Endothelial cell of coronary artery (primary cell): Measurements from ENCODE around the gene SLC2A4RG. TPM values are rescaled to one million over a fixed set of nuclear protein-coding genes. Genes with fewer than 3 reads are reported as not detected.

Experiments
- total RNA-seq: library from RNA; depleted of rRNA; stranded (reverse); fragments of >200 nt; gene quantifications from 2 replicates; pipeline ENCODE4 v1.2.3, GENCODE V29; 2014

The SLC2A4RG gene
- total RNA-seq: 12.4 and 12.5 TPM in 2 replicates

DNA sequence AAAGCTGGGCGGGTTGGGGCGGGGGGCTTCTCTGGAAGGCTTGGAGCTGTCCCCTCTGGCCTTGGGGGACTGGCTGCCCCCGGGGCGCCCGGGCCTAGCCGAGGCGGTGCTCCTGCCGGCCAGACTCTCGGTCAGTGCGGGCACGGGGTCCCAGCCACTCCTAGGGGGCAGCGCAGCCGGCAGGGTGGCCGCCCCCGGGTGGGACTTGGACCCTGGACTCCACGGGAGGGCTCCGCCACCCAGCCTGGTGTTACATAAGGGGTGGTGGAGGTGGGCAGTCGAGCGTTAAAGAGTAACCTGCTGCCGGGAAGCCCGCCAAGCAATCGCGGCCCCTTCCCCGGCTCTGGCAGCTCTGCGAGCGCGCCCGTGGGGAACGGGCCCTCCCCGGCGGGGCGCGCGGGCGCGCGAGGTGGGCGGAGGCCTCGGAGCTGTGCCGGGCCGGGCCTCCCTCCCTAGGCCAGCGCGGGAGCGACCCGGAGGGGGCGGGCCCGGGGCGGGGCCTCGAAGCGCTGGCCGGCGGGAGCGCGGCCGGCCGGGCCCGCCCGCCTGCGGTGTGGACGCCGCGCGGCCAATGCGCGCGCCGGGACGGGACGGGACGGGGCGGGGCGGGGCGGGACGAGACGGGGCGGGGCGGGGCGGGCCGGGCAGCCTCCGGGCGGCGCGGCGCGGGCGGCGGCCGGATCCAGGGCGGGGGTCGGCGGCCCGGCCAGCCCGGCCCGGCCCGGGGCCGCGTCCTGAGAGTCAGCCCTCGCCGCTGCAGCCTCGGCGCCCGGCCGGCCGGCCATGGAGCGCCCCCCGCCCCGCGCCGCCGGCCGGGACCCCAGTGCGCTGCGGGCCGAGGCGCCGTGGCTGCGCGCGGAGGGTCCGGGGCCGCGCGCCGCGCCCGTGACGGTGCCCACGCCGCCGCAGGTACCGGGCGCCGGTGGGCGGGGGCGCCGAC, at the start of gene SLC2A4RG:
Gene SLC2A4RG, plus strand, starts transcription at position 647 of the 940 bp plus-strand sequence. Its CDS starts 137 bp downstream, at position 784.

DNA sequence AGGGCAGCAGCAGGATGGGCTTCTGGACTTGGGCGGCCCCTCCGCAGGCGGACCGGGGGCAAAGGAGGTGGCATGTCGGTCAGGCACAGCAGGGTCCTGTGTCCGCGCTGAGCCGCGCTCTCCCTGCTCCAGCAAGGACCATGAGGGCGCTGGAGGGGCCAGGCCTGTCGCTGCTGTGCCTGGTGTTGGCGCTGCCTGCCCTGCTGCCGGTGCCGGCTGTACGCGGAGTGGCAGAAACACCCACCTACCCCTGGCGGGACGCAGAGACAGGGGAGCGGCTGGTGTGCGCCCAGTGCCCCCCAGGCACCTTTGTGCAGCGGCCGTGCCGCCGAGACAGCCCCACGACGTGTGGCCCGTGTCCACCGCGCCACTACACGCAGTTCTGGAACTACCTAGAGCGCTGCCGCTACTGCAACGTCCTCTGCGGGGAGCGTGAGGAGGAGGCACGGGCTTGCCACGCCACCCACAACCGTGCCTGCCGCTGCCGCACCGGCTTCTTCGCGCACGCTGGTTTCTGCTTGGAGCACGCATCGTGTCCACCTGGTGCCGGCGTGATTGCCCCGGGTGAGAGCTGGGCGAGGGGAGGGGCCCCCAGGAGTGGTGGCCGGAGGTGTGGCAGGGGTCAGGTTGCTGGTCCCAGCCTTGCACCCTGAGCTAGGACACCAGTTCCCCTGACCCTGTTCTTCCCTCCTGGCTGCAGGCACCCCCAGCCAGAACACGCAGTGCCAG, 42.8 kb upstream of the SLC2A4RG start, which contains the start of gene TNFRSF6B:
Gene TNFRSF6B, plus strand, starts transcription at position 25 of the 729 bp plus-strand sequence. Its CDS starts 116 bp downstream, at position 141.

DNA sequence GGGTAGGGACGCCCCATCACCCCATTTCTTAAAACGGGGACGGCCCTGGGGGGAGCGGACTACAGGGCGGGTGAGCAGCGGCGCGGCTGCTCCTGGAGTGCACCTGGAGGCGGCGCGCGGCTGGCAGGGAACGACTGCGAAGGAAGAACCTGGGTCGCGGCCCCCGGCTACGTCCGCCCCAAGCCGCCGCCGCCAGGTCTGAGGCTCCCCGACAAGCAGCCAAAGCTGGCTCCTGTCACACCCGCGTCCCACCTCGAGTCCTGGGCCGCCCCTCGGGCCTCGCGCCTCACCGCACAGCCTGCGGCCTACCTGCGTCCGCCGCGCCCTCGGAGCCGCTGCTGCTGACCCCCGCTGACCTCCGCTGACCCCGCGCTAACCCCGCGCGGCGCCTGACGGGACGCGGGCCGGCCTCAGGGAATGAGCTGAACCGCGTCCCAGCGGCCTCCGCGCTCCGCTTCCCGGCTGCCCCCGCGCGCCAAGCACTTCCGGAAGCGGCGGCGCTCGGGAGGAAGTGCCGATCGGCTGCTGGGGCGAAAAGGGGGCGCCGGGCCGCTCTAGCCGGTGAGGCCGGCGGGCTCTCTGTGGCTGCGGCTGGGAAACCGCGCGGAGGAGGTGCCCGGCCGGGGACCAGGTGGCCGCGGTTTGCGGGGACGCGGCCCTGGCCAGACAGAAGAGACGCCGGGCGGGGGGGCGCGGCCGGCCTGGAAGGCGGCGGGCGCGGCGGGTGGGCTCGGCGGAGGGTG, 31.8 kb upstream of the SLC2A4RG start, which contains the start of the genes ARFRP1 and ZGPAT:
Gene ARFRP1, minus strand, starts transcription at position 419 of the 743 bp plus-strand sequence. CDS start 885 bp downstream, outside the sequence.
Gene ZGPAT, plus strand, starts transcription at position 482 of the 743 bp plus-strand sequence. CDS start 542 bp downstream, outside the sequence.

DNA sequence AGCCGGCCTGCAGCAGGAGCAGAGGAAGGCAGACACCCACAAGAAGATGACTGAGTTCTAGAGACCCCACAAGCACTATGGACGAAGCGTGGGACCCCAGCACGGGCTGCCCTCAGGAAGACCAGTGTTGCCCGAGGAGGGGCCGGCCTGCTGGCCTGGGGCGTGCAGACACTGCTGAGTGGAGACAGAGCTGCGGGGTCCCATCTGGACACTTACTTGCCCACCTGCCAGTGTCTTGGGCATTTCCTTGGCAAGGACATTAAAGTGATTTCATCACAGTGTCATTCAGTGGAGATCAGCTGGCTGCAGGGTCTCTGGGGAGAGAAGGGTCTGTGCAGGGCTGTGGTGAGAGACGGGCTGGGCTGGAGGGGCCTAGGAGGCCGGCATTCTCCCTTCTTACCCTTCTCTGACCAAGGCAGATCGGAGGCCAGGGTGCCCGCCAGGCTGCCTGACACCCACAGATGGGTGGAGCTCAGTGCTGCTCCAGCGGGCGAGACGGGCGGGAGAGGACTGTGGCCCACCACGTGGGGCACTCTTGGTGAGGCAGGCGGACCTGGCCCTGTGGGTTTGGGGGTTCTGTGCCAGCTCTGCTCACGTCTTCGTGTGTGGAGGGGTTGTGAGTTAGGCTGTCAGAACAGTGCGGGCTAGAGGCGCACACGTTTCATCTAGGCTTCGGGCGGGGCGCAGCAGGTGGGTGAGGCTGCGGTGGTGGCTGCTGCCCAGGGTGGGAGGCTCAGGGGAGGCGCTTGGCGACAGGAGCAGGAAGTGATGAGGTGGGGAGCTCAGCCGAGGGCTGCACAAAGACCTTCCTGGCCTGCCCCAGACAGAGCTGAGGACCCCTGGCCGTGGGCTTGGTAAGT, 3.5 kb upstream of the SLC2A4RG start, which contains the start of gene LIME1:
Gene LIME1, plus strand, starts transcription at position 806 of the 860 bp plus-strand sequence. CDS start 886 bp downstream, outside the sequence.

Other genes starting within 250 kb of the SLC2A4RG start
- gene EEF1A2, start 240.7 kb upstream of the SLC2A4RG start, total RNA-seq: 1.0 and 2.0 TPM in 2 replicates
- gene PPDPF, start 219.0 kb upstream of the SLC2A4RG start, total RNA-seq: 12.1 and 14.5 TPM in 2 replicates
- gene PTK6, start 202.4 kb upstream of the SLC2A4RG start, total RNA-seq: under 0.01 TPM in 2 replicates
- gene SRMS, start 192.0 kb upstream of the SLC2A4RG start, total RNA-seq: not detected in 2 replicates
- 0.63 and 0.94 TPM in 2 replicates for gene FNDC11, start 185.6 kb upstream of the SLC2A4RG start, total RNA-seq
- gene HELZ2, start 165.5 kb upstream of the SLC2A4RG start, total RNA-seq: 31.0 and 44.7 TPM in 2 replicates
- 8.5 and 9.3 TPM in 2 replicates for gene GMEB2, start 112.7 kb upstream of the SLC2A4RG start, total RNA-seq
- gene STMN3, start 86.4 kb upstream of the SLC2A4RG start, total RNA-seq: 2.7 and 3.4 TPM in 2 replicates
- gene RTEL1, start 81.5 kb upstream of the SLC2A4RG start, total RNA-seq: 10.0 and 13.1 TPM in 2 replicates
- 10.2 and 60.2 TPM in 2 replicates for gene TNFRSF6B, start 43.1 kb upstream of the SLC2A4RG start, total RNA-seq
- 39.6 and 54.9 TPM in 2 replicates for gene ARFRP1, start 31.8 kb upstream of the SLC2A4RG start, total RNA-seq
- gene ZGPAT, start 31.7 kb upstream of the SLC2A4RG start, total RNA-seq: 17.9 and 21.7 TPM in 2 replicates
- gene LIME1, start 3.1 kb upstream of the SLC2A4RG start, total RNA-seq: 2.2 and 4.3 TPM in 2 replicates
- 7.8 and 12.8 TPM in 2 replicates for gene ZBTB46, start 91.5 kb downstream of the SLC2A4RG start, total RNA-seq
- gene ABHD16B, start 121.7 kb downstream of the SLC2A4RG start, total RNA-seq: not detected in 2 replicates
- gene TPD52L2, start 125.5 kb downstream of the SLC2A4RG start, total RNA-seq: 101 and 131 TPM in 2 replicates
- 82.5 and 84.7 TPM in 2 replicates for gene DNAJC5, start 155.3 kb downstream of the SLC2A4RG start, total RNA-seq
- gene UCKL1, start 216.6 kb downstream of the SLC2A4RG start, total RNA-seq: 25.3 and 29.2 TPM in 2 replicates
- 9.9 and 10.3 TPM in 2 replicates for gene ZNF512B, start 230.2 kb downstream of the SLC2A4RG start, total RNA-seq
- 1.8 and 2.2 TPM in 2 replicates for gene SAMD10, start 239.9 kb downstream of the SLC2A4RG start, total RNA-seq
- 76.2 and 81.9 TPM in 2 replicates for gene PRPF6, start 241.4 kb downstream of the SLC2A4RG start, total RNA-seq